HG03025 (cell line): ENCODE results near the gene UROC1.

ENCODE experiments used
- ATAC-seq: cut with Tn5 transposase; IDR thresholded peaks from one replicate; pipeline ENCODE4 v1.9.1; 2021; ENCODE audit warnings: mild to moderate bottlenecking, moderate library complexity; ENCODE audit not compliant: unreplicated experiment, low FRiP score

UROC1 gene

DNA sequence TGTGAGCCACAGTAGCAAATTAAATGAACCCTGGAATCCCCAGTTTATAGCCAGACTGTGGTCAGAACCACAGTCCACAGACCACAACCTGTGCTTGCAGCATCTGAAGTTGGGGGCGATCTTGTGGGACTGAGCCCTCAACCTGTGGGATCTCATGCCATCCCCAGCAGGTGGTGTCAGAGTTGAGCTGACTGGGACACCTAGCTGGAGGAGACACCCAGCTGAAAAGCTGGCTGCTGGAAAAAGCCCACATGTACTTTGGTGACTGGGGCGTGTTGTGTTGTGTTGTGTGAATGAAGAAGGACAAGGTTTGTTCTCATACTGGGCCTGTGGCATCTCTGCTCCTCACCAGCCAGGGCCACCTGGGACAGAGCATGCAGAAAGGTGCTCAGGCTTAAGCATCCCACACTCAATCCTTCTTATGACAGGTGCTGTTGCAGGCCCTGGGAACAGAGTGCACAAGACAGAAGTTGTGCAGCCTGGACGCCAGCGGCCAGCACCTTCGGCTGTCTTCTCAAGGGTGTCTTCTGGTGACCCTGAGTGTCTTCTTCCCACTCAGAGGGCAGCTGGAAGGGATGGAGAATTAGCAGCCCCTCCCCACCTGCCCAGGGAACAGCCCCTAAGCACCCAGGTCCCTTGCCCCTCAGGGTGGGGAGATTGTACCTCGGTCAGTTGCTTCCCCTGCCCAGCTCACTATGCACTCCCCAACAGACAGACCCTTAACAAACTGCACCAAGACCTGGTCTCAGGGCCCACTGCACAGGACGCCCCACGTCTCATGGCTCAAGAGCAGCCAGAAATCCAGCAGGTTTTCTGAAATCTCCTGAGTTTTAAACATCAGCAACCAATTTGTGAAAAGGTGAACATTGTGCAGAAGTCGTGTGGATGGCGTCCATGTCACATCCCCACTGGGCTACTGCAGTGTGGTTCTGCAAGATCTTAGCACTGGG is 2.2 kb upstream of the UROC1 start:
- no peak for ATAC-seq

DNA sequence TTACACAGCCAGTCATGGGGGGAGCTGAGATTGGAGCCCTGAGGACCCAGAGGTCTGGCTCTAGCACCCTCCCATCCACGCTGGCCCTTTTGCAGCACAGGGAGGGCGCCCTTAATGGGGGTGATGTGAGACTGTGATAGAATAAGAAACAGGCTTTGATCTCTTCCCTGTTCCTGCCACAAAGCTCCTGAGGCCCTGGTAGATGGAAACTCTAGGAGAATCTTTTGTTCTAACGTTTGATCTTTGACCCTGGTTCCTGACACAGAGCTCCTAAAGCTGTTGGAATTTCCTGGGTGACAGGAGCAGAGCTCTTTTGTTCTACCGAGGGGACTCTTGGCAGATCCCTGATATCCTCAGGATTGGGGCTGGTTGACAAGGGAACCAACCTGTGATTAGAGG is 1.2 kb upstream of the UROC1 start:
- ATAC-seq, result no peak

DNA sequence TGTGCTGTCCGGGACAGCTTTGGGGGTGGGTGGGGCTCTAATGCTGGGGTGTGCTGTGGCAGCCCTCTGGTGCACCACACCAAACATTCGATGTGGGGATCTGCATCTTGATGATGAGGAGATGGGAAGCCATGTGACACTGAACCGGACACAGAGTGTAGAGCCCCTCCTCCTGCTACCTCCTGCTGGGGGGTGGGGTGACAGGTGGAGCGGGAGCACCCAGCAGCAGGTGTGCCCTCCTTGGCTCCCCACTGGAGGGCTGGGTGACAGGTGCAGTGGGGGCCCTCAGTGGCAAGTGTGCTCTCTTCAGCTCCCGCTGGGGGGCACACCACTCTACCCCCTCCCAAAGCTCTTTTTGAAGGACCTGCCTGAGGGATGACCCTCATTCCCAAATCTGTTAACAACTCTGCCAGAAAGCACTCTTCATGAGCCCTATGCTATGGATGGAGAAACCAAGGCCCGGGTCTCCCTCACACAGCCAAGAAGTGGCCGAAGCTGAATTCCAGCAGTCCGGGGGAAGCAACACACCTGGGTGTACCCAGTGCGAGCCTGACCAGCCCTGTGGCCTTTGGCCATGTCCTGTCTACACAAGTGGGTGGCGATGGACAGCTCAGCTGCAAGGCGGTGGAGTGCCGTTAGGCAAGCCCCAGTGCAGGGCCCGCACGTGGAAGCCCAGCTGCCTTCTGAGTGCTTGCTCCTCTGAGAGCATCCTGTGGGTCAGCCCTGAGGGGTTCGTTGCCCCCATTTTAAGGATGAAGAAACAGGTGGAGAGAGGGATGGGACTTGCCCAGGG is 609 bp upstream of the UROC1 start:
- ATAC-seq, result no peak

DNA sequence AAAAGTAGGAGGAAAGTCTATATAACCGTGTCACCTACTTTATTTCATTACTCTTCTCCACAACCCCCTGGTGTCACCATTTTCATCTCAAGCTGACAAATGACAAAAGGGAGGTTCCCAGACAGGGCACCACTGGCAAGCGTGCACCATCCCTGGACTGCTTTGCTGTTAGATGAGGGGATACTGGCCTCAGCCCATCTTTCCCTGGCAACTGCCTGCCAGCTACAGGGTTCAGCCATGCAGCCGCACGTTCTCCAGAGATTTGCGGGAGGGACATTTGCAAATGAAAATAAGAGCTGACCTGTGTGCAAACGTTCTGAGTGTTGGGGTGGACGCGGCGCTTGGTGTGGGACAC is 660 bp downstream of the UROC1 start:
- no peak for ATAC-seq

DNA sequence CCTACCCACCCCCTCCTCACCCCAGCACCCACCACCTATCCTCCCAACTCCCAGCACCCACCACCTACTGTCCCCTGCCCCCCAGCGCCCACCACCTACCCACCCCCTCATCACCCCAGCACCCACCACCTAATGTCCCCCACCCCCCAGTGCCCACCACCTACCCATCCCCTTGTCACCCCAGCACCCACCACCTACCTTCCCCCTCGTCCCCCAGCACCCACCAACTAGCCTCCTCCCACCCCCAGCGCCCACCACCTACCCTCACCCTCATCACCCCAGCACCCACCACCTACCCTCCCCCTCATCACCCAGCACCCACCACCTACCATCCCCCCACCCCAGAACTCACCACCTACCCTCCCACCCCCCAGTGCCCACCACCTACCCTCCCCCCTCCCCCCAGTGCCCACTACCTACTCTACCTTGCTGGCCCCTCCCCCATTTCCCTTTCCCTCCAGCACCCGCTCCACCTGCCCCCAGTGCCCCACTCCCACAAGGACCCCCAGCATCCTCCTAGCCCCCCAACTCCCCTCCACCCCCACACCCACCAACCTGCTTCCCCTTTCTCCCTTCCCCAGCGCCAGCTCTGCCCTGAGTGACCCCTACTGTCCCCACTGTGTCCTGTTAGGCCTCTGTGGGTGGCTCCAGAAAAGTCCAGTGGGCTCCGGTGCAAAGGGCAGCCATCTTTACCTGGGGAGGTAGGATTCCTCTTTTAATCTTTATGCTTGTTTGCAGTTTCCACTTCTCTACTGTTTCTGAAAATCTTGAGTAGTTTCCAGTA is 1.2 kb downstream of the UROC1 start:
- no peak for ATAC-seq

DNA sequence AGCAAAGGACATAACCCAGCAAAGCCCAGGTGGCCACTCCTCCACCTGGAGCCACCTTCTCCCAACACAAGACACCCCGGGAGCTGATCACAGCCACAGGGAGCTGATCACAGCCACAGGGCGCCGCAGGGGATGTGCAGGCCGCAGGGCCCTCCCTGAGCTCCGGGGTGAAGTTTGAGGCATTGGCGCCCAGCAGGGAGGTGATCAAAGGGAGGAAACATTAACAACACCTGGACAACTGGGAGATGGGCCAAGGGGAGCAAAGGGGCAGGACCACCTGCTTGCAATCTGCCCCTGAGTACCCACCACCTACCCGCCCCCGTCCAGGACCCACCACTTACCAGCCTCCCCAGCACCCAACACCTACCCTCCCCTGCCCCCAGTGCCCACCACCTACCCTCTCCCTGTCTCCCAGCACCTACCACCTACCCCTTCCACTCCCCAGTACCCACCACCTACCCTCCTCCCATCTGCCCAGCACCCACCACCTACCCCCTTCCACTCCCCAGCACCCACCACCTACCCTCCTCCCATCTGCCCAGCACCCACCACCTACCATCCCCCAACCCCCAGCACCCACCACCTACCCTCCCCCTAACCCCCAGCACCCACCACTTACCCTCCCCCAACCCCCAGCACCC is 2.4 kb downstream of the UROC1 start:
- ATAC-seq, result no peak

DNA sequence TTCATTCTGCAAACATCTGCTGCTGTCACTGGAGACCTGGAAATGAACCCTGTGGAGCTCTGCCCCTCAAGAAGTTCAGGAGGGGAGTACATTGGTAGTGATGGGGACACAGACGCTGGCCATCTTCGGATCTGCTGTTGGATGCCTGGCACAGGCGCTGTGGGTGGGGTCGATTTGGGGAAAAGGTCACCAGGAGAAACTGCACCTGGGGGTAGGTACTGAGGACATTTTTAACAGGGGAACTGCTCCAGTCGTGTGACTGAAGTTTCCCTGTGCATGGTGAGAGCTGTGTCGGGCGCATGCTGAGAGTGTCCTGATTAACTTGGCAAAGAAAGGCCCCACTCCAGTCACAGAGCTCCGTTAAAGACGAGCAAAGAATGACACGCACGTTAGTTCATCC is 3.4 kb downstream of the UROC1 start:
- ATAC-seq, result no peak

DNA sequence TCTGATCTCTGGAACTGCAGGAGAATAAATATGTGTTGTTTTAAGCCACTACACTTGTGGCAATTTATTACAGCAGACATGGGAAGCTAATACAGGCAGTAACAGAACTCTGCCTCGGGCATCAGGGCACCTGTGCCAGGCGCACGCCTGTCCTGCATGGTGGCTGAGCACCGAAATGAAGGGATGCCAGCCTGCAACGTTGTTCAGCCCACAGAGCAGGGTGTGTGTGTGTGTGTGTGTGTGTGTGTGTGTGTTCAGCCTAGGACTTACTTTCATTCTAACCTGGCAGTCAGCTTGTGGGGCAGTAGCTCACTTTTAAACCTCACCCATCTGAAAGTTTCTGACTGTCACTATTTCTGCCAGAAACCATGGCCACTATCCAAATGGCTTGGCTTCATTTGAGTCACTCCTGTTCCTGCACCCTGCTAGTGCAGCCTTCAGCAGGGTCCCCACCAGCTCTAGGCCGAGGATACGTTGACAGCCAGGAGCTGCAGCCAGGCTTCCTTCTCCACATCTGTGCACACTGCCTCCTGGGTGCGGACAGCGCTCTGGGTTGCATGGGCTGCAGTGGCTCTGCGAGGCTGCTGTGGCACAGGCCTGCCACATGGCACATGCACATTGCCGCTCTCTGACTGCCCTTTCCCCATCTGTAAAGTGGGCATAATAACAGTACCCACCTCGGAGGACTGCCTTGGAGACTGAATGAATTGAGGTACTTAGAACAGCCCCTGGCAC is 4.5 kb downstream of the UROC1 start:
- no peak for ATAC-seq

DNA sequence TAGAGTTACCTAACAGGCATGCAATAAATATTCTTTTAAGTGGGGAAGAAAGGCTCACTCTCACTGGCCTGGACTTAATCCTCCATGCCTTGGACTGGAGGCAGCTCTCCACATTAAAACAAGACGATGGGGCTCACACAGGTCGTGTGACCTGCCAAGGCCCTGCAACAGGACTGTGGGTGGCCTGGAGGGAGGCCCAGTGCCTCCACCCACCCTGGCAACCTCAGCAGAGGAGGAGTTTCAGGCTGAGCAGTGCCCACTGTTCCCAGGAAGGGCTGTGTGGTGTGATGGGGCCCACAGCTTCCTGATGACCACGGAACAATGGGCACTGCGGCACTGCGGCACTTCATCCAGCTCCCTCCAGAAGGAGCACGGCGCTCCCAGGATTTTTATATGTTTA is 5.5 kb downstream of the UROC1 start:
- ATAC-seq, result no peak

DNA sequence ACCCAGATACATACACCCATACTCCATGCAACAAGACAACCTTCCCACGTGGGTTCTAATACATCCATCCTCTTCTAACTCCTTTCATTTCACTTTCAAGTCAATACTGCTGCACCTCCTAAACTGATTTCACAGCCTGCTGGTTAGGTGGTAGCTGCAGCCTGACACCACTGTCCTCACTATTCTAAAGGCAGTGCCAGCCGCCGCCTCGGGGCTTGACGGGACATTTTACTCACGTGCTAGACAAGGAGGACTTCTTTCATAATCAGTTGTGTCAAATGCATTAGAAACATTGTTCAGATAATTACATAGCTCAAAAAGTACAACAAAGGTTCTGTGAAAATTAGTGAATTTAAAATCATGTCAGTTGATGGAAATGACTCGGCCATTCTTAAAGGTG is 6.3 kb downstream of the UROC1 start:
- ATAC-seq, result no peak

DNA sequence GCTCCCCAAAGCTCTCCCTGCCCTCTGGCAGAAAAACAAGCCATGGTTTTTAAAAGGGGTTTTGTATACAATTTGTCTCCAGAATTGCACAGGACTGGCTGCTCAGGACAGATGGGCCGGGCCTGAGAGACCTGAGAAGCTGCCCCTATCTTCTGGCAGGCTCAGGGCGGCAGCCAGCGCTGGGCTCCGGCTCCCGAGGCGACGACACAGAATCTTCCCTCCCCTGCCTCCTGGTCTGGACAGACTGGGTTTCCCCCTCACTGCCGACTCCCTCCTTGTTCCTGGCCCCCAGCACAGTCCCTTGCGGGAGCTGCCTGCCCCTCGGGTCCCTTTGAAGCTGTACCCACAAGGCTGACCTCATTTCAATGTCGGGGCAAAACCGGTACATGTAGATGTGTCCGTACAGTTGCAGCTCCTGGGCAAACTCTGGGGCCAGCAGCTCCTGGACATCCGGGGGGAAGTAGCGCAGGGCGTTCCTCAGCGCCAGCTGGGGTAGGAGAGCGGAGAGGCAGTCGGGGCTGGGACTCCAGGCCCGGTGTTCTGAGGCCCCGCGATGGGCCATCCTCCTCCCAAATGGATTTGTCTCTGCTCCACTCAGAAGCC is 7.2 kb downstream of the UROC1 start:
- no peak for ATAC-seq

DNA sequence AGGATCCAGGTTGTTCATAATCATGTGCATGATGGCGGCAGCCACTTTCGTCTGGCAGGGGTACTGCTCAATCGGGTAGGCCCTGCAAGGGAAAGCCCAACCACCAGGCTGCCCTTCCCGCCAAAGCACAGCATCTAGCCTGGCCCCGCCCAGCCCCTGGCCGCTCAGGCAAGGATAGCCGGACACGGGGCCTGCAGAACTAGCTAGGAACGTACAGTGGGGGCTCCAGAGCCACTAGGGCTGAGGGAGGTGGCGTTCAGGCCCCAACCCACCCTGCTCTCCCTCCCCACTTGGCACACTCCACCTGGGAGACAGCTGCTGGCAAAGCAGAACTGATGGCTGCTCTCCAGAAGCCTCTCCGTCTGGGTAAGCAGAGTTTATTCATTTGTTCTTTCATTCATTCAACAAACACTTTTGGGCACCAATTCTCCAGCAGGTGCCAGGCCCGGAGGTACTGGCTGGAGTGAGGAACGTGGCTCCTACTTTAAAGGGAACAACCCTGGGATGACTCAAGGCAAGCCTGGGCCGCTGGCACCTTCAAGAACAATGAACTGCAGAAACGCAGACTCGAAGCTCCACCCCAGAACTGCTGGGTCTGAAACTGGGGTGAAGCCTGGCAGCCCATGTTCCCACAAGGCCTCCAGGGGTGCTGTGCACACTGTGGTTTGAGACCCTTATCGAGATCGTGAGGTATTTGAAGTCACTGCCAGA is 7.8 kb downstream of the UROC1 start:
- no peak for ATAC-seq

DNA sequence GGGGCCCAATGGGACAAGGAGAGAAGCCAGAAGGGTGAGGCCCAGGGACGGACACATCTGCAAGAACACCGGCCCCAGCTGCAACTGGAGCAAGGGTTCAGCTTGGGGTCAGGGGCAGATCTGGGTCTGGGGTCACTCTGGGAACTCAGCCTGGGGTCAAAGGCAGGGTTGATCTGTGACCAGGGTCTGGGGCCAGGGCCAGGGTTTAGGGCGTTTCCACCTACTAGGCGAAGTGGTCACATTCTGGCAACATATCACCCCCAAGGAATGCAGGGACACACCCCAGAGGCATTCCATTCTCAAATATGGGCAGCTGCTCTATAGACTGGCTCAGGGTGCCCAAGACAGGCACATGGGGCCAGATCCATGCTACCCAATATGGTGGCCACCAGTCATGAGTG is 9.0 kb downstream of the UROC1 start:
- ATAC-seq, result no peak

DNA sequence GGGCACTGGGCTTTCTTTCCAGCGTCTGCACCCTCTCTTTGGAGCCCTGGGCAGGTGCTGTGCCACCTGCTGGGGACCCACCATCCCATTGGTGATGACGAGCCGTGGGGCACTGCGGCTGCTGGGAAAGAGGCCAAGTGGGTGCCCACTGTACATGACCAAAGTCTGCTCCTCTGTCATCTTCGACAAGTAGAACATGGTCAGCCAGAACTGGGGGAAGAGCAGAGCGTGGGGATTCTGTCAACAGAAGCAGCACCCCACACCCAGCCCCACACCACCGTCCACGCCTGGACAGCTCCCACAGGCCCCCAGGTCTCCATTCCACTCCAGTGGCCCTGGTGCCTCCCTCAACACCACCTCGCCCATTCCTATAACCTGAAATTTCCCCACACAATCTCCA is 9.7 kb downstream of the UROC1 start:
- ATAC-seq, result no peak

DNA sequence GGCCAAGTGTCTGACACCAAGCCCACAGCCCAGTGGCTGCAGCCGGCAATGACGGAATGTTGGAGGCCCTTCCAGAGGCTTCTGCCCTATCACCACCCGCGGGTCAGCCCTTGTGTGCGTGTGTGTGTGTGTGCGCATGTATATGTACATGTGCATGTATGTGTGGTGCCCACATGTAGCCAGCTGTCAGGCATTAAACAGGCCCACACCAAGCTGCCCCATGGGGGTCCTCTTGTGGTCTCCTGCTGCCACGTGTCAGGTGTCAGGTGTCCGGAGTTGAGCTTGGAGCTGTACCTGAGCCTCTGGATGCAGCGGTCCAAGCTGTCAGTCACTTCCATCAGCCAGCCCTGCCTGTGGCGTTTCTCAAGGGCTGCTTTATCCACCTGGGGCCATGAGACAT is 13.9 kb downstream of the UROC1 start:
- no peak for ATAC-seq

DNA sequence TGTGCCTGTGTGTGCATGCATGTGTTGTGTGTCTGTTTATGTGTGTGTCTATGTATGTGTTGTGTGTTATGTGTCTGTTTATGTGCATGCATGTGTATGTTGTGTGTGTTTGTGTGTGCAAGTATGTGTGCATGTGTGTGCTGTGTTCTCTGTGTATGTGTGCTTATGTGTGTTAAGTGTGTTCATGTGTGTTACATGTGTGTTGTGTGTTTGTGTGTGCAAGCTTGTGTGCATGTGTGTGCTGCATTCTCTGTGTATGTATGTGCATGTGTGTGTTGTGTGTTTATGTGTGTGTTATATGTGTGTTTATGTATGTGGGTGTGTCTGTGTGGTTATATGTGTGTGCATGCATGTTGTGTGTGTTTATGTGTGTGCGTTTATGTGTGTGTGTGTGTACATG is 14.9 kb downstream of the UROC1 start:
- ATAC-seq, result no peak

DNA sequence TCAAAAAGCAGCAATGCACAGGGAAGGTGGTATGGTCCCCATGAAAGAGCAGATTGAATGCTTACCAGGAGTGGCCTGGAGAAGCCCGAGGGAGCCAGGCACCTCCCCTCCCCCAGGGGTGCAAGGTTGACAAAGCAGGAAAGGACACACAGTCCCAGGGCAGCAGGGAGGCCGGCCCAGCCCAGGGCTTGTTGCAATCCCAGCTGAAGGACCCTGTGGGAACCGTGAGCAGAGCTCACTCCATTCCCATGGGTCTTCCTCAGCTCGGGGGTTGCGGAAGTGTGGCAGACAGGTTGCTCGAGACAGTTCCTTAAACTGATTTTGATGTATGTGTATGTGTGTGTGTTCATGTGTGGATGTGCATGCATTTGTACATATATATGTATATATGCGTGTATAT is 15.8 kb downstream of the UROC1 start:
- ATAC-seq, result no peak

DNA sequence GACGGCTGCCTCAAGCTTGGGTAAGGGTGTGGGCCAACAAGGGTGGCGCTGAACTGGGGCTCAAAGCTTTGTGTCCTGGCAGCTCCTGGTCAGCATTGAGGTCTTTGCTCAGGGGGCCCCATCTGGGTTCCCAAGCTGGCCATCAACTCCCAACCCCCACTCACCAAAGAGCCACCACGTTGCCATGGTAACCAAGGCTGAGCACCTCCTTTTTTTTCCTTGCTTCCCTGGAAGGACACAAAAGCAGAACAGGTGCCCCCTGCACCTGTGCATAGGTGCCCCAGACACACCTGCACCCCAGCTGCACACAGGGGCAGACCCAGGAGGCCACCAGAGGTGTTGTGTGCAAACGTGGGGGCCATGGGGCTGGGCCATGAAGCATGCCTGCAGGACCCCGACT is 16.5 kb downstream of the UROC1 start:
- ATAC-seq, result no peak

DNA sequence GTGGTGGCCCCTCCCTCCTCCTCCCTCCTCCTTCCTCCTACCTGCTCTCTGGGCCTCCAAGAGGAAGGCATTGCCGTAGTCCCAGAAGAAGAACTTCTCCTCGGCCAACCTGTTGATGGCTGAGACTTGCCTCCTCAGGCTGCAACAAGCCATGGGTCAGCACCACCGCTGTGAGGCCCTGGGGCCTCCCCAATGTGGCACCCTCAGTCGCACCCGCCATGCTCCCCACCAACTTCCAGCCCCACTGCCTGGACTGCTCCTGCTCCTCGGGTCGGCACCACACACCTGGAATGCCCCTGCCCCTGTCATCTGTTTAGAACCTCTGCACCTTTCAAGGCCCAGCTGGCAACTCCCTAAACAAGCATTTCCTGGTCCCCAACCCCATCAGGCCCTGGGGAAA is 17.6 kb downstream of the UROC1 start:
- no peak for ATAC-seq
